HG03139 (cell line): ENCODE data around the gene ERCC2.
"Not testable (repeated sequence)": the region's sequence is repeated elsewhere in the genome, so short reads cannot be mapped to it uniquely, and the experiment has no call there.

Experiments used
- ATAC-seq: cut with Tn5 transposase; IDR thresholded peaks from one replicate; pipeline ENCODE4 v1.9.1; 2021; ENCODE audit not compliant: unreplicated experiment

ERCC2 gene

GRCh38 chr19:45336696-45337251 lies 33.6 kb downstream of the ERCC2 start:
- no peak for ATAC-seq

DNA sequence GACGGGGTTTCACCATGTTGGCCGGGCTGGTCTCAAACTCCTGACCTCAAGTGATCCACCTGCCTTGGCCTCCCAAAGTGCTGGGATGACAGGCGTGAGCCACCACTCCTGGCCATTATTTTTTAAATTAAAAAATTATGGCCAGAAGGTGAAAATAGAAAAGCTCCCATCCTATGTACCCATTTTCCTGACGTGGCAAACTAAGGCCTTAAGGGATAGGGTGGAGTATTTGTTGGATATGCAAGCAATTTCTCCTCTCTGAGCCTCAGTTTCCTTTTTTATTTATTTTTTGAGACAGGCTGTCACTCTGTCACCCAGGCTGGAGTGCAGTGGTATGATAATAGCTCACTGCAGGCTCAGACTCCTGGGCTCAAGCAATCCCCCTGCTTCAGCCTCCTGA lies 35.5 kb downstream of the ERCC2 start:
- not testable (repeated sequence) for ATAC-seq

DNA sequence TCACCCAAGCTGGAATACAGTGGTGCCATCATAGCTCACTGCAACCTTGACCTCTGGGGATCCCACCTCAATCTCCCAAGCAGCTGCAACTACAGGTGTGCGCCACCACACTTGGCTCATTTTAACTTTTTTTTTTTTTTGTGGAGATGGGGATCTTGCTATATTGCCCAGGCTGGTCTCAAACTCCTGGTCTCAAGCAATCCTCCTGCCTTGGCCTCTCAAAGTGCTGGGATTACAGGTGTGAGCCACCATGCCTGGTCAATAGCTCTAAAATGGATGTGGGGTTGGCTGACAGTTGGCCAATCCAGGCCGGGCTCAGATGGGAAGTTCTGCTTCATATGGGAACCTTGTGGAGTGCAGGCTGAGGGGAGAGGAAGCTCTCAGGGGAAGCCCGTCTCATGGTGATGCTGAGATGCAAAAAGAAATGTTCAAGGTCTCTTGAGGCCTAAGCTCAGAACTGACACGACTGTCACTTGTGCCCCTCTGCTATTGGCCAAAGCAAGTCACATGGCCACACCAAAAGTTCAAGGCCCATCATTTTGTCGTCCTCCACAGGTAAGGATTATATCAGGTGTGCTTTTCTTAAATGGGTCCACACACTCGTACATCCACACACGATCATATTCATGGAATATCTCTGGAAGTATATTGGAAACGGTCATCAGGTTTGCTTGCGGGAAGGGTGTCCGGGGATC lies 36.6 kb downstream of the ERCC2 start:
- no peak for ATAC-seq

DNA sequence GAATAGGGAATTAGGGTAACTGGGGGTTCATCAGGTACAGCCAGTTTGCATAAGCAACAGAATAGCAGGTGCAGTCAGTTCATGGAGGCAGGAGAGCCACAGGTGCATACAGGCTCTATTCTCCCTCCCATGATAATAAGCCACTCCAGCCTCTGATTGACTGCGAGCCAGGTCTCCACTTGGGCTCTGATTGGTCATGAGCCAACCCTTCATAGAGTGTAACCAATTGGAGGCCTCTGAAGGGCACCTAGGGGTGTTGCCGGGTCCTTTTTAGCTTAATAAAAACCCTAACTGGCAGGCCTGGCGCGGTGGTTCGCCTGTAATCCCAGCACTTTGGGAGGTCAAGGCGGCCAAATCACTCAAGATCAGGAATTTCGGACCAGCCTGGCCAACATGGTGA lies 39.0 kb downstream of the ERCC2 start:
- no peak for ATAC-seq

GRCh38 chr19:45327404-45328143 lies 42.8 kb downstream of the ERCC2 start:
- no peak for ATAC-seq

- no peak for ATAC-seq
Observed at GRCh38 chr19:45324349-45324907, 45.9 kb downstream of the ERCC2 start.

- ATAC-seq: no peak
Observed at GRCh38 chr19:45323671-45324081, 46.7 kb downstream of the ERCC2 start.

- no peak for ATAC-seq
Observed at GRCh38 chr19:45322744-45323281, 47.6 kb downstream of the ERCC2 start, which contains the start of gene CKM. TSS of gene CKM (minus strand) at chr19:45322875. CDS start at chr19:45319713, 3,162 bp downstream.

DNA sequence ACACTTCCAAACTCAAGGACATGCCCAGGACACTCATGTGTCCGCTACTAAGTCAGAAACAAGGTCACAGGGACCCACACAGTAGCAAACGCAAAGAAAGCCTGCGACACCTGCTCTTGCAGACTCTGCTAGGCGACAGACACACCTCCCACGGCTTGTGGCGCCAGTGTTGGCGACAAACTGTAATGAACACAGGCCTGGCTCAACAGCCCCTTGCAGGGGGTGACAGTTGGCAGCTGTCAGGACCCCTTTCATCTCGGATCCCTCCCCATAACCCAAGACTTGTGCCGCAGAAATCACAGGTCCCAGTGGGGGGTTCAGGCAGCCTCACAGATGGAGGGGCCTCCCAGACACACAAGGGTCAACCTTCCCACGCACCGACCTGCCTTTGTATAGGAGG lies 48.1 kb downstream of the ERCC2 start:
- ATAC-seq: no peak

- no peak for ATAC-seq
Observed at GRCh38 chr19:45321848-45322247, 48.5 kb downstream of the ERCC2 start.

DNA sequence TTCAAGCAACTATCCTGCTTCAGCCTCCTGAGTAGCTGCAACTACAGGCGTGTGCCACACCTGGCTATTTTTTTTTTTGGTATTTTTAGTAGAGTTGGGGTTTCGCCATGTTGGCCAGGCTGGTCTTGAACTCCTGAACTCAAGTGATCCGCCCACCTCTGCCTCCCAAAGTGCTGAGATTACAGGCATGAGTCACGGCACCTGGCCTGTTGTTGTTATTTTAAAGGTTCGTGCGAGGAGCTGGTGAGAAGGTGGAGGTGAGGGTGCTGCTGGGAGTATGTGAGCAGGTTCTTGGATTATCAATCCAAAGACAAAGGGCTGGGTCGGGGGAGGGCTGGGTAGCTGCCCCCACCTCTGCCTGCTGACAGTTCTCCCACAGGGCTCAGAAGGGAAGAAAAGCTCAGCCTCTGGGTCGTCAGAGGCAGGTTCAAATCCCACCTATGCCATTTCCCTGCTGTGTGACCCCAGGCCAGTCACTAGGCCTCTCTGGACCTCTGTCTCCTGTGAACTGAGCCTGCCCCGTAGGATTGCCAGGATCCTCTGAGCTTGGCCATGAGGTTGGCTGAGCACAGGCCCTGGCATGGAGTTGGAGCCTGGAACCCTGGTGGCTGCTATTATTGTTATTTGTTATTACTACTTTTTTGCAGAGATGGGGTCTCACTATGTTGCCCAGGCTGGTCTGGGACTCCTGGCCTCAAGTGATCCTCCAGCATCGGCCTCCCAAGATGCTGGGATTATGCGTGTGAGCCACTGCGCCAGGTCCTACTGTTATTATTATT lies 49.2 kb downstream of the ERCC2 start:
- no peak for ATAC-seq

GRCh38 chr19:45315304-45315703 lies 55.1 kb downstream of the ERCC2 start:
- no peak for ATAC-seq

GRCh38 chr19:45314708-45315245 lies 55.6 kb downstream of the ERCC2 start:
- no peak for ATAC-seq

GRCh38 chr19:45312285-45312684 lies 58.1 kb downstream of the ERCC2 start:
- ATAC-seq: not testable (repeated sequence)

DNA sequence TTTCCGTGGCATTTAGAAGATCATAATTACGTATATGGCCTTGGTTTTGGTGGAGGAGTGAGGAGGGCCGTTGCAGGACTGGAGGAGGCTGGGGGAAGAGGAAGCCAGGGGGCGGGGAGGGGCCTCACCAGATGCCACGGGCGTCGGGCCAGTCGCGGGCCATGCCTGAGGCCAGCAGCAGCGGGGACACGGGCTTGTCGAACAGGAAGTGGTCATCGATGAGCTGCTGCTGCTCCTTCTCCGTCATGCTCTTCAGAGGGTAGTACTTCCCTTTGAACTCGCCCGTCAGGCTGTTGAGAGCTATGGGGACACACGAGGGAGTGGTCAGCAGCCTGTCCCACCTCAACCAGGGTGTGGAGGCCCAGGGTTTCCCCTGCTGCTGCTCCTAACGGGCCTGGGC lies 58.8 kb downstream of the ERCC2 start:
- no peak for ATAC-seq

DNA sequence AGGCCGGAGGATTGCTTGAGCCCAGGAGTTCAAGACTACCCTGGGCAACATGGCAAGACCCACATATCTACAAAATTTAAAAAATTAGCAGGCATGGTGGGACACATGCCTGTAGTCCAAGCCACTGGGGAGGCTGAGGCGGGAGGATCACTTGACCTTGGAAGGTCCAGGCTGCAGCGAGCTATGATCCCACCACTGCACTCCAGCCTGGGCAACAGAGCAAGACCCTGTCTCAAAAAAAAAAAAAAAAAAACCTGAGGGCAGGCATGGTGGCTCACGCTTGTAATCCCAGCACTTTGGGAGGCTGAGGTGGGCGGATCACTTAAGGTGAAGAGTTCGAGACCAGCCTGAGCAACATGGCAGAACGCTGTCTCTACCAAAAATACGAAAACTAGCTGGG lies 61.1 kb downstream of the ERCC2 start:
- ATAC-seq: not testable (repeated sequence)

DNA sequence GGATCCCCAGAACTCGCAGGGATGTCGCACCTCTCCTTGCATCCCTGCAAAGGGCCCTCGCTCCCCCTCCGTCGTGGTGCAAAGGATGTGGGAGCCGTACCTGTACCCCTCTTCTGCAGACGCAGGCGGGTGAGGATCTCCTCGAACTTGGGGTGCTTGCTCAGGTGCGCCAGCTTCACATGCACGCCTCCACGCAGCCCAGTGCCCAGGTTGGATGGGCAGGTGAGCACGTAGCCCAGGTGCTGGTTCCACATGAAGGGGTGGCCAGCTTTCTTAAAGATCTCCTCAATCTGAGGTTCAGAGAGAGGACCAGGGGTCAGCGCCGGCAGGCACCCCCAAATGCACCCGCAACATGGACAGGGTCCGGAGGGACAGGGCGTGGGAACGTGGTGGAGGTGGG lies 63.0 kb downstream of the ERCC2 start:
- no peak for ATAC-seq

DNA sequence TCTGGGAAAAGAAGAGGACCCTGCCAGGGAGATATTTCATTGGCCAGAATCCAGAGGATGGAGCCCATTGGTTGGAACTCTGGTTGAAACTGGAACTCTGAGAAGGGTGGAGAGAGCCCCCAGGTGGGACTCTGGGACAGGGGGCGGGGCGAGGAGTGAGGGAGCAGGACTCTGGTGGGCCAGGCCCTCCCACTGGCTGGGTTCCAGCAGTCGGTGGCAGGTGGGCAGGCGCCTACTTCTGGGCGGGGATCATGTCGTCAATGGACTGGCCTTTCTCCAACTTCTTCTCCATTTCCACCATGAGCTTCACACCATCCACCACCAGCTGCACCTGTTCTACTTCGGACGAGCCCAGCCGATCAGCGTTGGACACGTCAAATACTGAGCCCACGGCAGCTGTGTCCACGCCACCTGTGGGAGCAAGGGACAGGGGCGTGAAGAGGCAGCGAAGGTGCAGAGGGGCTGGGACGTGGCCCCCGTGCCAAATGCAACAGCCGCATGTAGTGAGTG lies 63.8 kb downstream of the ERCC2 start:
- no peak for ATAC-seq

DNA sequence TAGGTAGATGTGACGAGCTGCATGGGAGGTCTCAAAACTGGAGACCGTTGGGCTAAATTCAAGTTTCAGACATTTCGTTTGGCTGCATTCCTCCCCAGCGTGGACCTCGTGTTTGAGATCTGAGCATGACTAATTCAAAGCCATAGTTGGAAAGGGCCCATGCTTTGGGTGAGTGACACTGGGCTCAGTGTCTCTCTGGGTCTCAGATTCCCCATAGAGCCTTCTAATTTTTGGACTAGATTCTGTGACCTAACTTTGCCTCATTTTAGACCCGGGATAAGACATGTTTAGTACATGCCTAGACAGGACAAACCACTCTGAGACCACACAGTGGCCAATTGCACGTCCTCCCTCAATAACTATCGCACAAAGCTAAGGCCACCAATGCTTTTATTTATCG lies 64.3 kb downstream of the ERCC2 start:
- ATAC-seq: no peak

DNA sequence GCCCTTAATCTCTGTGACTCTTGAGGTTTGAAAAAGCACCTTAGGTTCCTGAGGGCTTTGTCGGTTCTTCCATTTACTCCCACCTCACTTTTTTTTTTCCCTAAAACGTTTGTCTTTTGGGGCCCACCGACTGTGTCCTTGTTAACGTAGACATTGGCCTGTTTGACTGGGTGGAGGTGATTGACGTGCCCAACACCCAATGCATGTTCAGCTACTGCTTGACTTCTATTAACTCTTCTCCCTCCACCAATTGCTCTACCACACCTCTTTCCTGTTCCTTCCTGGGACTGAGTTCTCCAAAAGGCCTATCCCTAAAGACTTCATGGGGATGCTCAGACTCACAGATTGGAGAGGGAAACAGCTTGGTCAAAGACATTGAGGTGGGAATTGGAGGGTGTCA lies 65.0 kb downstream of the ERCC2 start:
- ATAC-seq: no peak
